GM12864 (cell line): ENCODE data around the gene NT5C2.
"Not testable (repeated sequence)": the region's sequence is repeated elsewhere in the genome, so short reads cannot be mapped to it uniquely, and the experiment has no call there.

Source experiments
- DNase-seq: peaks from one replicate; pipeline ENCODE4 v3.0.0-alpha.2; 2011; ENCODE audit warnings: low read depth
- H3K4me3 ChIP-seq: 2 replicates; pipeline ENCODE4 v1.5.1; 2011; ENCODE audit warnings: mild to moderate bottlenecking, low read depth, low read length, control low read depth
- TF ChIP-seq, protein P1 (sequence below): IDR thresholded peaks from 2 replicates; pipeline ENCODE4 v1.5.1; 2011; ENCODE audit warnings: low read depth, mild to moderate bottlenecking, moderate library complexity, low read length, control low read depth, inconsistent platforms; ENCODE audit errors: missing control alignments

NT5C2 gene

DNA sequence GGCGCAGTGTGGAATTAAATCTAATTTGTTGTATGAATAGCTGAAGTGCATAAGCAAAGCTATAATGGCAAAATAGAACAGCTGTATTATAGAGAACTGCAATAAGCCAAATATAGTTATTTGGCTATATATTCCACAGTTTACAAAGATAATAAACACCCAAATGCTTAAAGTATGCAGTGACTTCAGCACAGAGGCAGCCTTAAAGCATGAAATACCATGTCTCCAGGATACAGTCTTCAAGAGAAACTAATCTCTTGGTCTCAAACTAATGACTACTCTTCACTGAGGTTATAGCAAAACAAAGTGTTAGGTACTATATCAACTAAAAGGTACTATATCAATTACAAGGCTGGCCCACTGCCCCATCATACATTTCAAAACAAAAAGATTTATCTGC lies 48.0 kb downstream of the NT5C2 start:
- TF ChIP-seq, protein P1, sequence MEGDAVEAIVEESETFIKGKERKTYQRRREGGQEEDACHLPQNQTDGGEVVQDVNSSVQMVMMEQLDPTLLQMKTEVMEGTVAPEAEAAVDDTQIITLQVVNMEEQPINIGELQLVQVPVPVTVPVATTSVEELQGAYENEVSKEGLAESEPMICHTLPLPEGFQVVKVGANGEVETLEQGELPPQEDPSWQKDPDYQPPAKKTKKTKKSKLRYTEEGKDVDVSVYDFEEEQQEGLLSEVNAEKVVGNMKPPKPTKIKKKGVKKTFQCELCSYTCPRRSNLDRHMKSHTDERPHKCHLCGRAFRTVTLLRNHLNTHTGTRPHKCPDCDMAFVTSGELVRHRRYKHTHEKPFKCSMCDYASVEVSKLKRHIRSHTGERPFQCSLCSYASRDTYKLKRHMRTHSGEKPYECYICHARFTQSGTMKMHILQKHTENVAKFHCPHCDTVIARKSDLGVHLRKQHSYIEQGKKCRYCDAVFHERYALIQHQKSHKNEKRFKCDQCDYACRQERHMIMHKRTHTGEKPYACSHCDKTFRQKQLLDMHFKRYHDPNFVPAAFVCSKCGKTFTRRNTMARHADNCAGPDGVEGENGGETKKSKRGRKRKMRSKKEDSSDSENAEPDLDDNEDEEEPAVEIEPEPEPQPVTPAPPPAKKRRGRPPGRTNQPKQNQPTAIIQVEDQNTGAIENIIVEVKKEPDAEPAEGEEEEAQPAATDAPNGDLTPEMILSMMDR, result no peak
- no peak overlapping the region for H3K4me3 ChIP-seq
- no peak for DNase-seq

DNA sequence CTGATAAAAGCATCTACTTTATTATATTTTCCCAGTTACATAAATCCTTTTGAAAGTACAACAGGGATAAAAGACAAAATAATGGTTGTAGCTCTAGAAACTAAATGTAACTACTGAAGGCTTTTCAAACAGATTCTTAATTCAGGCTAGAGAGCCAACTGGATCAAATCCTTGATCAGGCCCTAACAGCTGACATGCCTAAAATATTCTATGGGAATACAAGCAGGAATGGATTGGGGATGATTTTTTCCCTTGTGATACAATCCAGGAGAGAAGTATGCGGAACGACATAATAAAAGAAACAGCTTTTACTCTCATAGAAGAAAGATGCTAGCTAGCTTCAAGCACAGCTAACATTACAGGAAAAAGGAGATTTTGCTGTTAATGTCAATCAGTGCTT lies 49.0 kb downstream of the NT5C2 start:
- no peak for DNase-seq
- TF ChIP-seq, protein P1, result no peak
- no peak overlapping the region for H3K4me3 ChIP-seq

DNA sequence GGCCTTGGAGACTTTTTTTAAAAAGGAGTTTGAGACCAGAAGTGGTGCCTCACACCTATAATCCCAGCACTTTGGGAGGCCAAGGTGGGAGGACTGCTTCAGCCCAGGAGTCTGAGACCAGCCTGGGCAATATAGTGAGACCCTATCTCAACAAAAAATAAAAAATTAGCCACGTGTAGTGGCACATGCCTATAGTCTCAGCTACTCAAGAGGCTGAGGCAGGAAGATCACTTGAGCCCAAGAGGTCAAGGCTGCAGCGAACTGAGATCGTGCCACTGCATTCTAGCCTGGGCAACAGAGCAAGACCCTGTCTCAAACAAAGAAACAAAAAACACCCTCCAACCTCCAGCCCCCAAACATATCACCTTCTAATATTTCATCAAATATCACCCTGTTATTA lies 49.4 kb downstream of the NT5C2 start:
- DNase-seq, H3K4me3 ChIP-seq: not testable (repeated sequence)

DNA sequence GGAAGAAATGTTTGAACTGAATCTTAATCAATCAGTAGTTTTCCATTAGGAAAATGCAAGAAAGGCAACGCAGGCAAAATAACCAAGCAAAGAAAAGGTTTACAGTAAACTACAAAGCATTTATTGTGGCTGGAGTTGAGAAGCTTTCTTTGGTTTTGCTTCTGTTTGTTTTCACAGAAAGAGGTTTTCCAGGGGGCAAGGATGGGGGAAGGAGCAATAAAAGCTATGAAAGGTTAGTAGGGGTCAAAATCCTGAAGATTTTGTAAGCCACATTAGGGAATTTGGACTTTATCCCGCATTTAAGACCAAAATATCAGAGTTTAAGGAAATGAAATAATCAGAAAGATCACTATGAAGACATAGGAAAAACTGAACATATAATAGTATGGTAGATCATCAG lies 51.1 kb downstream of the NT5C2 start:
- no peak overlapping the region for H3K4me3 ChIP-seq
- no peak for DNase-seq
- TF ChIP-seq, protein P1, result no peak

DNA sequence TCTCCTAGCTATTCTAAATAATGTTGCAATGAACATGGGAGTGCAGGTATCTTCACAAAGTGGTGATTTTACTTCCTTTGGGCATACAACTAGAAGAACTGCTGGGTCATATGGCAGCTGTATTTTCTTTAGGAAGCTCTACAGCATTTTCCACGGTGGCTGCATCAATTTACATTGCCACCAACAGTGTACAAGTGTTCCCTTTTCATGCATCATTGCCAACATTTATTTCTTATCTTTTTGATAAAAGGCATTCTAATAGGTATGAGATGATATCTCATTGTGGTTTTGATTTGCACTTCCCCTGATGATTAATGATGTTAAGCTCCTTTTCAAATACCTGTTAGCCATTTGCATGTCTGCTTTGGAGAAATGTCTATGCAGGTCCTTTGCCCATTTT lies 52.6 kb downstream of the NT5C2 start:
- no peak for DNase-seq
- TF ChIP-seq, protein P1, result no peak

DNA sequence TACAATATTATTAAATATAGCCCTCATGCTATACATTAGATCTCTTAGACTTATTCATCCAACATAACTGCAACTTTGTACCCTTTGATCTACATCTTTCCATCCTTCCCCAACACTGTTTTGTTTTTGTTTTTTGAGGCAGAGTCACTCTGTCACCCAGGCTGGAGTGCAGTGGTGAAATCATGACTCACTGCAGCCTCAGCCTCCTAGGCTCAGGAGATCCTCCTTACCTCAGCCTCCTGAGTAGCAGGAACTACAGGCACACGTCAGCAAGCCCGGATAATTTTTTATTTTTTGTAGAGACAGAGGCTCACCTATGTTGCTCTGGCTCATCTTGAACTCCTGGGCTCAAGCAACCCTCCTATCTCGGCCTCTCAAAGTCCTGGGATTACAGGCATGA lies 53.3 kb downstream of the NT5C2 start:
- TF ChIP-seq, protein P1, result no peak
- no peak for DNase-seq
- H3K4me3 ChIP-seq, result no peak overlapping the region

More for the DNA sequence above, 52.6 kb downstream of the NT5C2 start:
- no peak overlapping the region for H3K4me3 ChIP-seq

DNA sequence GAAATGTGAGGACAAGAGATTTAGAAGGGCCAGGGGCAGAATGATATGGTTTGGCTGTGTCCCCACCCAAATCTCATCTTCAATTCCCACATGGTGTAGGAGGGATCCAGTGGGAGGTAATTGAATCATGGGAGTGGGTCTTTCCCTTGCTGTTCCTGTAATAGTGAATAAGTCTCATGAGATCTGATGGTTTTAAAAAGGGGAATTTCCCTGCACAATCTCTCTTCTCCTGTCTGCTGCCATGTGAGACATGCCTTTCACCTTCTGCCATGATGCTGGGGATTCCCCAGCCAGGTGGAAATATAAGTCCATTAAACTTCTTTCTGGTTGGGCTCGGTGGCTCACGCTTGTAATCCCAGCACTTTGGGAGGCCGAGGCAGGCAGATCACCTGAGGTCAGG lies 57.9 kb downstream of the NT5C2 start:
- not testable (repeated sequence) for H3K4me3 ChIP-seq, DNase-seq

DNA sequence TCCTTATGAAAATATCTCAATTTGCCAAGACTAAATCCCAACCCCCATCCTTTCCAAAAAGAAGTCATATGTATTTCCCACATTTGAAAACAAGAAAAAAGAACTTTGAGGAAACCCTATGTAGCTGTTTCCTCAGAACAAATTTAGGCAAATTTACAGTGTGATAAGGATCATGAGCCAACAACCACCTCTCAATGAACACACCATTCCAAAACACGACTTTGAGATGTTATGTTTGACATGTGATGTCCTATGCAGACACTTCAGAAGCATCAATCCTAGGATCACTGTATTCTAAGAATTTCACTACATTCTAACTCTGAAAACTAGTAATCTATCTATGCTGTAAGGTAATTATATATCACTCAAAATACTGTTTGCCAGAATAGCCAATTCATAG lies 62.2 kb downstream of the NT5C2 start:
- TF ChIP-seq, protein P1, result no peak
- H3K4me3 ChIP-seq, result no peak overlapping the region
- no peak for DNase-seq

DNA sequence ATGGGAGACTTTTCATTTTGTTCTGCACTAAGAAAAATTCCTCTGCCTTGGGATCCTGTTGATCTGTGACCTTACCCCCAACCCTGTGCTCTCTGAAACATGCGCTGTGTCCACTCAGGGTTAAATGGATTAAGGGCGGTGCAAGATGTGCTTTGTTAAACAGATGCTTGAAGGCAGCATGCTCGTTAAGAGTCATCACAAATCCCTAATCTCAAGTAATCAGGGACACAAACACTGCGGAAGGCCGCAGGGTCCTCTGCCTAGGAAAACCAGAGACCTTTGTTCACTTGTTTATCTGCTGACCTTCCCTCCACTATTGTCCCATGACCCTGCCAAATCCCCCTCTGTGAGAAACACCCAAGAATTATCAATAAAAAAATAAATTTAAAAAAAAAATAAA lies 62.9 kb downstream of the NT5C2 start:
- DNase-seq, H3K4me3 ChIP-seq: not testable (repeated sequence)
